Measurements from ENCODE around the gene RHOBTB3.

The RHOBTB3 gene

GRCh38 chr5:95841914-95842812 is 111.0 kb downstream of the RHOBTB3 start:
- CTCF ChIA-PET: interaction anchor here (1.0 to 17.3 kb wide), 7 partner anchors 6 to 759 kb away, joined by 3 to 318 read pairs (median 4); partner anchors contain the start of gene RFESD
- POLR2A ChIA-PET: no interaction called here
- no peak overlapping the region for H3K4me3 ChIP-seq (ENCODE audit: low read depth, low read length)
- DNase-seq (ENCODE audit: low read depth, low spot score): no peak
- TF ChIP-seq CTCF (IDR thresholded peaks at IDR 0.05; ENCODE audit: insufficient read depth, low read length, missing control alignments): no peak

DNA sequence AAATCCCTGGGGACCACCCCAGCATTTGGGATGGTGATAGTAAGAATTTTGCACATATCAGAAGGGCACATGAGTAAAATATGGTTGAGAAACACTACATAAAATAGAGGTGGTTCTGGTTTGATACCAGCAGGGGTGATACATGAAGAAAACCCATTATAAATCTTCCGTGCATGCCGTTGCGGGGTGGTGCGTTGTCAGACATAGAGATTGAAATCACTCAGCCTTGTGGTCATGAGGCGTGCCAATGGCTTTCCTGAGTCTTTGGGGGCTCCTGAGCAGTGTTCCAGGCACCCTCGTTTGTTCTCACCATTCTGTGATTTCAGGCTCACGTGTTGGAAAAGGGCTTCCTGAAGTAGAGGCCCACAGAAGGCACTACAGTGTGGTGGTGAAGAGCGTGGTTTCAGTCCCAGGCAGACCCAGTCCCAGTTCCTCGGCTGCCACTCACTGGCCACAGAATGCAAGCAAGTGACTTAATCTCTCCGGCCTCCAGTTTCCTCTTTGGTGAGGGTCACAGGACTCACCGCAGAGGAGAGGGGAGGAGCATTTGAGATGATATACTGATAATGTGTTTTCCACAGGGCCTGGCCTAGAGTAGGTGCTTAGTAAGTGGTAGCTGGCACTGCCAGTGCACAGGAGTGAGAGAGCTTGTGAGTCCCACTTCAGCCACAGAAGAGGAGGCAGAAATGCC is 111.9 kb downstream of the RHOBTB3 start:
- H3K4me3 ChIP-seq (ENCODE audit: low read depth, low read length): no peak overlapping the region
- CTCF ChIA-PET: interaction anchor here (0.7 to 17.3 kb wide), 6 partner anchors 10 to 199 kb away, joined by 3 to 318 read pairs (median 4); partner anchors contain the start of genes RFESD and RHOBTB3
- no peak for DNase-seq (ENCODE audit: low read depth, low spot score)
- POLR2A ChIA-PET: interaction anchor here (0.7 kb wide), 1 partner anchor 196 kb away, joined by 3 read pairs; the partner anchor contains the start of gene RFESD
- TF ChIP-seq CTCF (IDR thresholded peaks at IDR 0.05; ENCODE audit: insufficient read depth, low read length, missing control alignments): no peak

GRCh38 chr5:95843733-95844223 is 112.6 kb downstream of the RHOBTB3 start:
- H3K4me3 ChIP-seq (ENCODE audit: low read depth, low read length): no peak overlapping the region
- ChIA-PET POLR2A (interaction anchor here (0.7 kb wide), 1 partner anchor 197 kb away, joined by 3 read pairs; the partner anchor contains the start of gene RFESD), CTCF (interaction anchor here (0.7 to 17.3 kb wide), 8 partner anchors 10 to 200 kb away, joined by 3 to 318 read pairs (median 3); partner anchors contain the start of genes RFESD and RHOBTB3)
- no peak for TF ChIP-seq CTCF (IDR thresholded peaks at IDR 0.05; ENCODE audit: insufficient read depth, low read length, missing control alignments)
- no peak for DNase-seq (ENCODE audit: low read depth, low spot score)

DNA sequence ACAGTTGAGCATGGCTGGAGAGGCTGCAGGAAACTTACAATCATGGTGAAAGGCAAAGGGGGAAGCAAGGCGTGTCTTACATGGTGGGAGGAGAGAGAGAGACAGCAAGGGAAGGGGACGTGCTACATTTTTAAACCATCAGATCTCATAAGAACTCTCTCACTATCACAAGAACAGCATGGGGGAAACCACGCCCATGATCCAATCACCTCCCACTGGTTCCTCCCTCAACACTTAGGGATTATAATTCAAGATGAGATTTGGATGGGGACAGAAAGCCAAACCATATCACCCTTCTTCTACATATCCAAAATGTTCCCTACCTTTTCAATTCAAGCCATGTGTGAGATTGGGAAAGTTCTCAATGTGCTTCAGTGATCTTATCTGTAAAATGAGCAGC is 114.3 kb downstream of the RHOBTB3 start:
- TF ChIP-seq CTCF (IDR thresholded peaks at IDR 0.05; ENCODE audit: insufficient read depth, low read length, missing control alignments): no peak
- POLR2A ChIA-PET: no interaction called here
- DNase-seq (ENCODE audit: low read depth, low spot score): no peak
- no peak overlapping the region for H3K4me3 ChIP-seq (ENCODE audit: low read depth, low read length)
- CTCF ChIA-PET: interaction anchor here (1.4 to 17.3 kb wide), 9 partner anchors 7 to 201 kb away, joined by 3 to 318 read pairs (median 41); partner anchors contain the start of gene RFESD

Measured in AG04449 (cell line).